GM12878 (cell line): ENCODE data around the gene SEC31B. TPM values are rescaled to one million over a fixed set of nuclear protein-coding genes. Genes with fewer than 3 reads are reported as not detected.

Source experiments
- HSF1 ChIP-seq: fragments of 150-350 bp; IDR thresholded peaks from 2 replicates; pipeline ENCODE4 v1.6.1; 2014; ENCODE audit warnings: mild to moderate bottlenecking, low read depth, low read length
- KDM1A ChIP-seq: fragments of 200-600 bp; sonication (generic); IDR thresholded peaks from 2 replicates; pipeline ENCODE4 v1.6.1; 2016; ENCODE audit warnings: borderline replicate concordance
- MXI1 ChIP-seq: fragments of 150-350 bp; IDR thresholded peaks from 2 replicates; pipeline ENCODE4 v1.6.1; 2011; ENCODE audit warnings: low read depth, mild to moderate bottlenecking, inconsistent platforms, low read length, improper control_type of control experiment
- POLR2AphosphoS5 ChIP-seq: IDR thresholded peaks from 2 replicates; pipeline ENCODE4 v1.6.1; 2011; ENCODE audit warnings: mild to moderate bottlenecking, low read length, inconsistent platforms
- SPI1 ChIP-seq: IDR thresholded peaks from 2 replicates; pipeline ENCODE4 v1.6.1; 2011; ENCODE audit warnings: low read depth, mild to moderate bottlenecking, low read length, moderate library complexity, borderline replicate concordance; ENCODE audit not compliant: insufficient read depth
- SREBF1 ChIP-seq: IDR thresholded peaks from 2 replicates; pipeline ENCODE4 v1.6.1; 2012; ENCODE audit warnings: mild to moderate bottlenecking, low read length
- STAT3 ChIP-seq: IDR thresholded peaks from 2 replicates; pipeline ENCODE4 v1.6.1; 2011; ENCODE audit warnings: low read depth, low read length, improper control_type of control experiment
- SUZ12 ChIP-seq: fragments of 200-600 bp; sonication (generic); IDR thresholded peaks from one replicate; pipeline ENCODE4 v1.6.1; 2018; ENCODE audit warnings: antibody characterized with exemption, mild to moderate bottlenecking; ENCODE audit not compliant: unreplicated experiment
- ZNF592 ChIP-seq: fragments of 450-650 bp; IDR thresholded peaks from 2 replicates; pipeline ENCODE4 v1.6.1; 2017; ENCODE audit warnings: mild to moderate bottlenecking, moderate library complexity
- ZNF622 ChIP-seq: fragments of 450-650 bp; IDR thresholded peaks from 2 replicates; pipeline ENCODE4 v1.6.1; 2017; ENCODE audit warnings: mild to moderate bottlenecking, inconsistent platforms
- ZZZ3 ChIP-seq: IDR thresholded peaks from 2 replicates; pipeline ENCODE4 v1.6.1; 2011; ENCODE audit warnings: low read depth; ENCODE audit not compliant: control insufficient read depth, insufficient read length
- polyA plus RNA-seq, 11 experiments: library from polyadenylated mRNA; depleted of rRNA in 4 of 11; unstranded in 6 of 11; stranded (reverse) in 5 of 11; fragments of >200 nt; fragmentation: Nextera tagmentation in 4 of 11; fragmentation: Illumina TruSeq in 1 of 11; extraction: Ambion mirVana in 4 of 11; extraction: Trizol in 1 of 11; gene quantifications; 1 replicate in 1 of 11; 2 replicates in 10 of 11; pipeline versions ENCODE4 v1.2.1 to v1.2.3, GENCODE V29; 2011 to 2016; ENCODE audit warnings: inconsistent platforms in 2 of 11, missing spikeins in 2 of 11, low read depth in 1 of 11
- total RNA-seq, 4 experiments: library from RNA; depleted of rRNA in 3 of 4; stranded (reverse); fragments of >200 nt in 3 of 4; fragmentation: Illumina TruSeq in 1 of 4; extraction: Trizol in 1 of 4; gene quantifications; 2 replicates each; pipeline versions ENCODE4 v1.2.1 to v1.2.3, GENCODE V29; 2013 to 2021
- TF ChIP-seq, protein P1 (sequence below): IDR thresholded peaks from 2 replicates; pipeline ENCODE4 v1.6.1; 2012; ENCODE audit warnings: improper control_type of control experiment, low read depth, low read length; ENCODE audit not compliant: insufficient replicate concordance
- TF ChIP-seq, protein P2 (sequence below): fragments of 450-650 bp; IDR thresholded peaks from 2 replicates; pipeline ENCODE4 v1.6.1; 2014; ENCODE audit warnings: mild to moderate bottlenecking

SEC31B gene
- total and polyA plus RNA-seq, 10 of the 15 experiments (the other 5 are each of a cell fraction or from before 2014, with no cell fraction given) = 3.4 to 24.3 (median 9.9) TPM

- peak; percentile 48; the same call in 1 of the 2 replicates for TF ChIP-seq HSF1
- TF ChIP-seq POLR2AphosphoS5 = peak; percentile 92
- no peak for TF ChIP-seq ZNF622
- TF ChIP-seq, protein P1, sequence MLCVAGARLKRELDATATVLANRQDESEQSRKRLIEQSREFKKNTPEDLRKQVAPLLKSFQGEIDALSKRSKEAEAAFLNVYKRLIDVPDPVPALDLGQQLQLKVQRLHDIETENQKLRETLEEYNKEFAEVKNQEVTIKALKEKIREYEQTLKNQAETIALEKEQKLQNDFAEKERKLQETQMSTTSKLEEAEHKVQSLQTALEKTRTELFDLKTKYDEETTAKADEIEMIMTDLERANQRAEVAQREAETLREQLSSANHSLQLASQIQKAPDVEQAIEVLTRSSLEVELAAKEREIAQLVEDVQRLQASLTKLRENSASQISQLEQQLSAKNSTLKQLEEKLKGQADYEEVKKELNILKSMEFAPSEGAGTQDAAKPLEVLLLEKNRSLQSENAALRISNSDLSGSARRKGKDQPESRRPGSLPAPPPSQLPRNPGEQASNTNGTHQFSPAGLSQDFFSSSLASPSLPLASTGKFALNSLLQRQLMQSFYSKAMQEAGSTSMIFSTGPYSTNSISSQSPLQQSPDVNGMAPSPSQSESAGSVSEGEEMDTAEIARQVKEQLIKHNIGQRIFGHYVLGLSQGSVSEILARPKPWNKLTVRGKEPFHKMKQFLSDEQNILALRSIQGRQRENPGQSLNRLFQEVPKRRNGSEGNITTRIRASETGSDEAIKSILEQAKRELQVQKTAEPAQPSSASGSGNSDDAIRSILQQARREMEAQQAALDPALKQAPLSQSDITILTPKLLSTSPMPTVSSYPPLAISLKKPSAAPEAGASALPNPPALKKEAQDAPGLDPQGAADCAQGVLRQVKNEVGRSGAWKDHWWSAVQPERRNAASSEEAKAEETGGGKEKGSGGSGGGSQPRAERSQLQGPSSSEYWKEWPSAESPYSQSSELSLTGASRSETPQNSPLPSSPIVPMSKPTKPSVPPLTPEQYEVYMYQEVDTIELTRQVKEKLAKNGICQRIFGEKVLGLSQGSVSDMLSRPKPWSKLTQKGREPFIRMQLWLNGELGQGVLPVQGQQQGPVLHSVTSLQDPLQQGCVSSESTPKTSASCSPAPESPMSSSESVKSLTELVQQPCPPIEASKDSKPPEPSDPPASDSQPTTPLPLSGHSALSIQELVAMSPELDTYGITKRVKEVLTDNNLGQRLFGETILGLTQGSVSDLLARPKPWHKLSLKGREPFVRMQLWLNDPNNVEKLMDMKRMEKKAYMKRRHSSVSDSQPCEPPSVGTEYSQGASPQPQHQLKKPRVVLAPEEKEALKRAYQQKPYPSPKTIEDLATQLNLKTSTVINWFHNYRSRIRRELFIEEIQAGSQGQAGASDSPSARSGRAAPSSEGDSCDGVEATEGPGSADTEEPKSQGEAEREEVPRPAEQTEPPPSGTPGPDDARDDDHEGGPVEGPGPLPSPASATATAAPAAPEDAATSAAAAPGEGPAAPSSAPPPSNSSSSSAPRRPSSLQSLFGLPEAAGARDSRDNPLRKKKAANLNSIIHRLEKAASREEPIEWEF = no peak
- TF ChIP-seq SREBF1 = no peak
- no peak for TF ChIP-seq KDM1A
- TF ChIP-seq SUZ12 = no peak
- TF ChIP-seq, protein P2, sequence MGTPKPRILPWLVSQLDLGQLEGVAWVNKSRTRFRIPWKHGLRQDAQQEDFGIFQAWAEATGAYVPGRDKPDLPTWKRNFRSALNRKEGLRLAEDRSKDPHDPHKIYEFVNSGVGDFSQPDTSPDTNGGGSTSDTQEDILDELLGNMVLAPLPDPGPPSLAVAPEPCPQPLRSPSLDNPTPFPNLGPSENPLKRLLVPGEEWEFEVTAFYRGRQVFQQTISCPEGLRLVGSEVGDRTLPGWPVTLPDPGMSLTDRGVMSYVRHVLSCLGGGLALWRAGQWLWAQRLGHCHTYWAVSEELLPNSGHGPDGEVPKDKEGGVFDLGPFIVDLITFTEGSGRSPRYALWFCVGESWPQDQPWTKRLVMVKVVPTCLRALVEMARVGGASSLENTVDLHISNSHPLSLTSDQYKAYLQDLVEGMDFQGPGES = no peak
- peak; percentile 49; the same call in 1 of the 2 replicates for TF ChIP-seq MXI1
- no peak for TF ChIP-seq ZZZ3
- TF ChIP-seq SPI1 = no peak
- no peak for TF ChIP-seq ZNF592
- TF ChIP-seq STAT3 = 0 out of 2 replicates have a peak, but pooled peaks have one; percentile 66
These were observed 16.2 kb upstream of the SEC31B start, which contains the start of gene HIF1AN (continued) for GRCh38 chr10:100535715-100536353.
